Breast epithelium (tissue), 4 donors: ENCODE measurements around the gene ZNF318. TPM values are rescaled to one million over a fixed set of nuclear protein-coding genes. Genes with fewer than 3 reads are reported as not detected.

ENCODE experiments used
- DNase-seq, 2 donors: peaks; one replicate each; pipeline ENCODE4 v3.0.0-alpha.2; 2019; ENCODE audit warnings: low spot score in 2 of 2
- H3K27ac ChIP-seq, 2 donors: fragments of 200-600 bp; sonication (generic) in 1 of 2; one replicate each; pipeline ENCODE4 v1.5.1; 2016 to 2019; ENCODE audit warnings: mild to moderate bottlenecking in 1 of 2
- H3K27me3 ChIP-seq, 2 donors: fragments of 200-600 bp; sonication (generic) in 1 of 2; one replicate each; pipeline versions ENCODE4 v1.5.1 to v1.6.0; 2017 to 2019; ENCODE audit warnings: control low read depth in 1 of 2, mild to moderate bottlenecking in 1 of 2
- H3K36me3 ChIP-seq: fragments of 200-600 bp; one replicate; pipeline ENCODE4 v1.5.1; 2019
- H3K4me1 ChIP-seq, 2 donors: fragments of 200-600 bp; sonication (generic); one replicate each; pipeline ENCODE4 v1.5.1; 2016 to 2019; ENCODE audit warnings: control low read depth in 1 of 2
- H3K4me3 ChIP-seq, 3 donors: fragments of 200-600 bp; sonication (generic); 1 replicate in 2 of 3; 2 replicates in 1 of 3; pipeline ENCODE4 v1.5.1; 2016 to 2019; ENCODE audit warnings: mild to moderate bottlenecking in 3 of 3, moderate library complexity in 2 of 3
- H3K9me3 ChIP-seq, 2 donors: fragments of 200-600 bp; sonication (generic) in 1 of 2; one replicate each; pipeline ENCODE4 v1.5.1; 2016 to 2019; ENCODE audit warnings: control low read depth in 1 of 2
- POLR2A ChIP-seq: fragments of 450-650 bp; IDR thresholded peaks from one replicate; pipeline ENCODE4 v1.6.1; 2016; ENCODE audit warnings: antibody characterized with exemption, mild to moderate bottlenecking, moderate library complexity
- POLR2AphosphoS5 ChIP-seq, 3 donors: sonication (generic); formaldehyde crosslinking; IDR thresholded peaks; one replicate each; pipeline ENCODE4 v1.6.1; 2017; ENCODE audit warnings: antibody characterized with exemption in 3 of 3
- intact Hi-C: fragments of 100-400 bp; cut with DNase I; formaldehyde crosslinking; loops from one replicate; pipeline ENCODE4 v1.15.1; 2023; ENCODE audit warnings: low total_unique reads
- total RNA-seq, 3 donors: library from RNA; depleted of rRNA; stranded (reverse); fragments of >200 nt; gene quantifications; one replicate each; pipeline ENCODE4 v1.1.0, GENCODE V29; 2016
- TF ChIP-seq, protein P1 (sequence below), 3 donors: fragments of 450-650 bp; IDR thresholded peaks; one replicate each; pipeline ENCODE4 v1.5.1; 2016 to 2017; ENCODE audit warnings: antibody characterized with exemption in 3 of 3, mild to moderate bottlenecking in 3 of 3, moderate library complexity in 3 of 3

ZNF318 gene
- total RNA-seq, 3 donors from 2014 or later = 15.4 to 19.5 (median 17.4) TPM

DNA sequence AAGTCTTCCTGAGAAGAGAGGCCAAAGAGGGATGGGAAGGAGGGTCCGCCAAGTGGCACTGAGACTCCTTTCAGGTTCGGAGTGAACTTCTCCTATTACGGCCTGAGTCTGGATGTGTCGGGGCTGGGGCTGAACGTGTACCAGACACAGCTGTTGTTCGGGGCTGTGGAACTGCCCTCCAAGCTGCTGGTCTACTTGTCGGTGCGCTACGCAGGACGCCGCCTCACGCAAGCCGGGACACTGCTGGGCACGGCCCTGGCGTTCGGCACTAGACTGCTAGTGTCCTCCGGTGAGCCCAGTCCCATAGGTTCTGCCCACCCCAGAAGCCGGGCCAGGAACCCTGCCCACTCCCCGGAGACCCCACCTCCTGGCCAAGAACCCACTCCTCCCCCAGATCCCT is 67.3 kb downstream of the ZNF318 start:
- intact Hi-C loops = no loop called here
- H3K36me3 ChIP-seq = no peaks in the 10 kb centered on the region
- no peak for DNase-seq
- no peak for TF ChIP-seq POLR2AphosphoS5 (IDR thresholded peaks at IDR 0.05)
- peaks cover 0 to 11% of the 10 kb centered on the region in 2 donors for H3K27me3 ChIP-seq
- no peaks in the 10 kb centered on the region for H3K4me1 ChIP-seq
- no peak overlapping the region for H3K27ac ChIP-seq
- H3K9me3 ChIP-seq = no peaks in the 10 kb centered on the region
- no peak overlapping the region for H3K4me3 ChIP-seq

DNA sequence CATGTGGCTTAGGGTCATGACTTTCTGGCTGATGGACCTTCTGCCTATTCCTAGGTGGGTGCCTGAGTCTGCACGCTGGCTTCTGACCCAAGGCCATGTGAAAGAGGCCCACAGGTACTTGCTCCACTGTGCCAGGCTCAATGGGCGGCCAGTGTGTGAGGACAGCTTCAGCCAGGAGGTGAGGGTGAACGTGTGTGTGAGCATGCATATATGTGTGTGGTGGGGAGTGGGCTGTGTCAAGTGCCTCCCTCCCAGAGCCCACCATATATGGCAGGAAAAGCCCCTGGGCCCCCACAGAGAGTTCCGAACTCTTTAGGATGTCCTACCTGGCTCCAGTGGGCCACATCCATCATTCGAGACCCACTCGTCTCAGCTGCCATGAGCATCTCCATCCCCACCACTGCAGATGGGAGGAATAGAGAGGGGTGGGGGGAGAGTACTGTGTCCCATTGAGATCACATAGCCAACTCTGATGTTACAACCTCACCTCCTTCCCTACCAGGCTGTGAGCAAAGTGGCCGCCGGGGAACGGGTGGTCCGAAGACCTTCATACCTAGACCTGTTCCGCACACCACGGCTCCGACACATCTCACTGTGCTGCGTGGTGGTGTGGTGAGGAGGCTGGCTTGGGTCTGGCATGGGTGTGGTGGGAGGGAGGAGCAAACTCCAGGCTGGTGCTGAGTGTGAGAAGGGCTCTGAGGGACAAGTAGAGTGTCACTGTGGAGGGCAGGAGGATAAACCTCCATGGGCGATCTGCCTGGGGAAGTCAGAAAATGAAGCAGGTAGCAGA is 68.2 kb downstream of the ZNF318 start:
- DNase-seq = no peak
- Histone ChIP-seq H3K27ac (no peak overlapping the region), H3K4me3 (no peak overlapping the region), H3K36me3 (no peaks in the 10 kb centered on the region), H3K4me1 (no peaks in the 10 kb centered on the region), H3K27me3 (peaks cover 0 to 11% of the 10 kb centered on the region in 2 donors), H3K9me3 (no peaks in the 10 kb centered on the region)
- TF ChIP-seq, protein P1, sequence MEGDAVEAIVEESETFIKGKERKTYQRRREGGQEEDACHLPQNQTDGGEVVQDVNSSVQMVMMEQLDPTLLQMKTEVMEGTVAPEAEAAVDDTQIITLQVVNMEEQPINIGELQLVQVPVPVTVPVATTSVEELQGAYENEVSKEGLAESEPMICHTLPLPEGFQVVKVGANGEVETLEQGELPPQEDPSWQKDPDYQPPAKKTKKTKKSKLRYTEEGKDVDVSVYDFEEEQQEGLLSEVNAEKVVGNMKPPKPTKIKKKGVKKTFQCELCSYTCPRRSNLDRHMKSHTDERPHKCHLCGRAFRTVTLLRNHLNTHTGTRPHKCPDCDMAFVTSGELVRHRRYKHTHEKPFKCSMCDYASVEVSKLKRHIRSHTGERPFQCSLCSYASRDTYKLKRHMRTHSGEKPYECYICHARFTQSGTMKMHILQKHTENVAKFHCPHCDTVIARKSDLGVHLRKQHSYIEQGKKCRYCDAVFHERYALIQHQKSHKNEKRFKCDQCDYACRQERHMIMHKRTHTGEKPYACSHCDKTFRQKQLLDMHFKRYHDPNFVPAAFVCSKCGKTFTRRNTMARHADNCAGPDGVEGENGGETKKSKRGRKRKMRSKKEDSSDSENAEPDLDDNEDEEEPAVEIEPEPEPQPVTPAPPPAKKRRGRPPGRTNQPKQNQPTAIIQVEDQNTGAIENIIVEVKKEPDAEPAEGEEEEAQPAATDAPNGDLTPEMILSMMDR (IDR thresholded peaks at IDR 0.05) = no peak
- TF ChIP-seq POLR2AphosphoS5 (IDR thresholded peaks at IDR 0.05) (no peak), POLR2A (no peak)
- intact Hi-C loops = no loop called here

DNA sequence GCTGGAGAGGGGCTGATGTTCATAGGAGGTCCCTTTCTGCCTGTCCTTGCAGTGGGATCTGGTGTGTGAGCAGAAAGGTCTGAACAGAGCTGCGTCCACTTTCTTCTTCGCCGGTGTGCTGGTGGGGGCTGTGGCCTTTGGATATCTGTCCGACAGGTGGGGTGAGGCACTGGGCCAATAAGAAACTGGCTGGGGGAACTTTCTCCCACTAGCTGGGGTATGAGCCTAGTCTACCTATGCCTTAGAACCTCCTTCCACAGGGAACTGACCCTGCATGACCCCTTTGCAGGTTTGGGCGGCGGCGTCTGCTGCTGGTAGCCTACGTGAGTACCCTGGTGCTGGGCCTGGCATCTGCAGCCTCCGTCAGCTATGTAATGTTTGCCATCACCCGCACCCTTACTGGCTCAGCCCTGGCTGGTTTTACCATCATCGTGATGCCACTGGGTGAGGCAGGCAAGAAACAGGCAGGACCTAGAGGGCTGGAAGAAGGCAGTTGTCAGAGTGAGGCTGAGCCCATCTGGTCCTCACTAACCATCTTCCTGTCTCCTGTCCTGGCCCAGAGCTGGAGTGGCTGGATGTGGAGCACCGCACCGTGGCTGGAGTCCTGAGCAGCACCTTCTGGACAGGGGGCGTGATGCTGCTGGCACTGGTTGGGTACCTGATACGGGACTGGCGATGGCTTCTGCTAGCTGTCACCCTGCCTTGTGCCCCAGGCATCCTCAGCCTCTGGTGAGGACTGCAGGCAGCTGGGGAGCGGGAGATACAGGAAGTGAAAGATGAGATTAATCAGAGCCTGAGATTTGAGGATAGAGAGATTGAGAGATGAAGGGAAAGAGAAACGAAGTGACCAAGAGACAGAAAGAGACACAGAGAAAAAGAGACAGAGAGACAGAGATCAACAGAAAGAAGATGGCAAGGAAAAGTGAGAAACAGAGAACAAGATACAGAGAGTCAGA is 69.8 kb downstream of the ZNF318 start:
- Histone ChIP-seq H3K4me3 (no peak overlapping the region), H3K27me3 (peaks cover 0 to 11% of the 10 kb centered on the region in 2 donors), H3K27ac (no peak overlapping the region), H3K4me1 (no peaks in the 10 kb centered on the region), H3K36me3 (no peaks in the 10 kb centered on the region), H3K9me3 (no peaks in the 10 kb centered on the region)
- intact Hi-C loops = no loop called here
- no peak for DNase-seq
- TF ChIP-seq POLR2A (no peak), POLR2AphosphoS5 (IDR thresholded peaks at IDR 0.05) (no peak)
- TF ChIP-seq, protein P1 (IDR thresholded peaks at IDR 0.05) = no peak

DNA sequence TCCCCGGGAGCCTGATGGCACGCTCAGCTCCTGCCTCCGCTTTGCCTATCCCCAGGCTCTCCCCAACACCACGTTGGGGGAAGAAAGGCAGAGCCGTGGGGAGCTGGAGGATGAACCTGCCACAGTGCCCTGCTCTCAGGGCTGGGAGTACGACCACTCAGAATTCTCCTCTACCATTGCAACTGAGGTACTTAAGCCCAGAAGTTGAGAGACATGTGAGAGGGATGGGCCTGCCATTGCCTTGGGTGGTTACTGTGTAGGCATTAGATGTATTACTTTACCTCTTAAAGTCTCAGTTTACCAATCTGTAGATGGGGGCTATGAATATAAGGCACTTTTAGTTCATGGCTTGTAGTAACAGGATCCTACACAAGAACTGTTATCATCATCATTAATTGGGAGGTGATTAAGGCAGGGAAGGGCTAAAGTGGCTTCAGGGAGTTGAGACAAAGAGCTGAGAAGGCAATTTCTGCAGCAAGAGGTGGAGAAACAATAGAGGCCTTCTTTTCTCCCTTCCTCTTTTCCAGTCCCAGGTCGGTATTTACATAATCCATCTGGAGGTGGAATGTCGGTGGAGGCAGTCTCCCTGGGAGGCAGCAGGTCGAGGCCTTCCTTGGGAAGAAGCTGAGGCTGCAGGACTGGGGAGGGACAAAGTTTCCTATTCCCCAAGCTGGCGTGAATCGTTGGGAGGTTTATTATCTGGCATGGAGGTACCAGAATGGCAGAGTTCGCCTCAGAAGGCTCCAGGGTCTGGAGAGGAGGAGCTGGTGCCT is 70.7 kb downstream of the ZNF318 start:
- H3K4me3 ChIP-seq = no peak overlapping the region
- TF ChIP-seq POLR2AphosphoS5 (IDR thresholded peaks at IDR 0.05) = no peak
- no peak for TF ChIP-seq POLR2A
- TF ChIP-seq, protein P1 (IDR thresholded peaks at IDR 0.05) = no peak
- H3K36me3 ChIP-seq = no peaks in the 10 kb centered on the region
- no peaks in the 10 kb centered on the region for H3K4me1 ChIP-seq
- H3K9me3 ChIP-seq = no peaks in the 10 kb centered on the region
- H3K27me3 ChIP-seq = peaks cover 0 to 11% of the 10 kb centered on the region in 2 donors
- DNase-seq = no peak
- intact Hi-C loops = no loop called here
- H3K27ac ChIP-seq = no peak overlapping the region
